Esophagus squamous epithelium (tissue), 5 donors: ENCODE data around the gene CLRN3. TPM values are rescaled to one million over a fixed set of nuclear protein-coding genes. Genes with fewer than 3 reads are reported as not detected.

Experiments used
- DNase-seq: peaks from one replicate; lab custom pipeline; 2025; lab: John Stamatoyannopoulos, UW
- H3K27ac ChIP-seq, 4 donors: fragments of 200-600 bp; sonication (generic); one replicate each; pipeline ENCODE4 v1.5.1; 2016 to 2019; ENCODE audit warnings: mild to moderate bottlenecking in 1 of 4
- H3K27me3 ChIP-seq, 4 donors: fragments of 200-600 bp; sonication (generic); 1 replicate in 3 of 4; 2 replicates in 1 of 4; pipeline versions ENCODE4 v1.5.1 to v1.6.0; 2017 to 2021; ENCODE audit warnings: antibody characterized with exemption in 1 of 4
- H3K36me3 ChIP-seq, 3 donors: fragments of 200-600 bp; sonication (generic); one replicate each; pipeline ENCODE4 v1.5.1; 2016 to 2019
- H3K4me1 ChIP-seq, 3 donors: fragments of 200-600 bp; sonication (generic); one replicate each; pipeline ENCODE4 v1.5.1; 2017 to 2019
- H3K4me3 ChIP-seq, 4 donors: fragments of 200-600 bp; sonication (generic); 1 replicate in 3 of 4; 2 replicates in 1 of 4; pipeline ENCODE4 v1.5.1; 2016 to 2019; ENCODE audit warnings: mild to moderate bottlenecking in 2 of 4, moderate library complexity in 1 of 4
- H3K9me3 ChIP-seq, 3 donors: fragments of 200-600 bp; sonication (generic); one replicate each; pipeline ENCODE4 v1.5.1; 2016 to 2019
- POLR2A ChIP-seq, 4 donors: fragments of 450-650 bp; IDR thresholded peaks; one replicate each; pipeline ENCODE4 v1.6.1; 2017; ENCODE audit warnings: antibody characterized with exemption in 4 of 4, mild to moderate bottlenecking in 4 of 4, moderate library complexity in 3 of 4
- WGBS, 2 donors: methylation state at CpG; one replicate each; pipeline ENCODE4 v1.1.5; 2018; 5-methylcytosine and 5-hydroxymethylcytosine counted together
- intact Hi-C: fragments of 100-400 bp; cut with DNase I; formaldehyde crosslinking; loops from one replicate; pipeline ENCODE4 v1.15.0; 2022
- total RNA-seq, 4 donors: library from RNA; depleted of rRNA; stranded (reverse); fragments of >200 nt; gene quantifications; one replicate each; pipeline ENCODE4 v1.1.0, GENCODE V29; 2016
- TF ChIP-seq, protein P1 (sequence below), 6 experiments: fragments of 450-650 bp in 4 of 6; fragments of 200-600 bp in 2 of 6; sonication (generic) in 2 of 6; IDR thresholded peaks; one replicate each; pipeline ENCODE4 v1.5.1; 2016 to 2019; ENCODE audit warnings: antibody characterized with exemption in 6 of 6, mild to moderate bottlenecking in 4 of 6, moderate library complexity in 4 of 6
- donor health status: DM: yes; HTN: yes; CAD: no.

CLRN3 gene
- total RNA-seq, 4 donors from 2014 or later: not detected

DNA sequence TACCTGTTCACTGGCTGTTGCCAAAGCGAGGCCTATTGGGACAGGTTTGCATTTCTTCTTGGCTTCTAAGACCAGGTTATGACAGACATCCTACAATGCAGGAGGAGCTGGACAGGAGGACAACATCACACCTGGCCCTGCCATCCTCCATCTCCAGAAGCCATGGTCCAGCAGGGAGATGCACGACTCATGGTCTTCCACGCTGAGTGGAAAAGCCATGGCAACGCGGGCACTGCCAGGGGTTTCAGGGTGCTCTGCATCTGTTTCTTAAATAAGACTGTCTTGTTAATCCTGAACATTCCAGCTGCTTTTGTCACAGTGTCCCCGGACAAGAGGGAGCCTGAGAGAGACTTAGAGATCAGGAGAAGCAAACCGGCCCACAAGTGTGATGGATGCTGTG lies 40.3 kb downstream of the CLRN3 start:
- intact Hi-C loops: no loop called here
- 67 to 73% methylated on average over 5 to 6 of the region's 7 CpGs for WGBS, 2 donors
- H3K9me3 ChIP-seq: no peaks in the 10 kb centered on the region
- no peak for DNase-seq
- TF ChIP-seq POLR2A (IDR thresholded peaks at IDR 0.05): no peak
- TF ChIP-seq, protein P1, sequence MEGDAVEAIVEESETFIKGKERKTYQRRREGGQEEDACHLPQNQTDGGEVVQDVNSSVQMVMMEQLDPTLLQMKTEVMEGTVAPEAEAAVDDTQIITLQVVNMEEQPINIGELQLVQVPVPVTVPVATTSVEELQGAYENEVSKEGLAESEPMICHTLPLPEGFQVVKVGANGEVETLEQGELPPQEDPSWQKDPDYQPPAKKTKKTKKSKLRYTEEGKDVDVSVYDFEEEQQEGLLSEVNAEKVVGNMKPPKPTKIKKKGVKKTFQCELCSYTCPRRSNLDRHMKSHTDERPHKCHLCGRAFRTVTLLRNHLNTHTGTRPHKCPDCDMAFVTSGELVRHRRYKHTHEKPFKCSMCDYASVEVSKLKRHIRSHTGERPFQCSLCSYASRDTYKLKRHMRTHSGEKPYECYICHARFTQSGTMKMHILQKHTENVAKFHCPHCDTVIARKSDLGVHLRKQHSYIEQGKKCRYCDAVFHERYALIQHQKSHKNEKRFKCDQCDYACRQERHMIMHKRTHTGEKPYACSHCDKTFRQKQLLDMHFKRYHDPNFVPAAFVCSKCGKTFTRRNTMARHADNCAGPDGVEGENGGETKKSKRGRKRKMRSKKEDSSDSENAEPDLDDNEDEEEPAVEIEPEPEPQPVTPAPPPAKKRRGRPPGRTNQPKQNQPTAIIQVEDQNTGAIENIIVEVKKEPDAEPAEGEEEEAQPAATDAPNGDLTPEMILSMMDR (IDR thresholded peaks at IDR 0.05): no peak
- peaks cover 0 to 4% (median 0%) of the 10 kb centered on the region in 3 donors for H3K4me1 ChIP-seq
- H3K27me3 ChIP-seq: peaks cover 0 to 12% (median 0%) of the 10 kb centered on the region in 4 donors
- no peak overlapping the region for H3K4me3 ChIP-seq
- H3K27ac ChIP-seq: no peak overlapping the region
- no peaks in the 10 kb centered on the region for H3K36me3 ChIP-seq

DNA sequence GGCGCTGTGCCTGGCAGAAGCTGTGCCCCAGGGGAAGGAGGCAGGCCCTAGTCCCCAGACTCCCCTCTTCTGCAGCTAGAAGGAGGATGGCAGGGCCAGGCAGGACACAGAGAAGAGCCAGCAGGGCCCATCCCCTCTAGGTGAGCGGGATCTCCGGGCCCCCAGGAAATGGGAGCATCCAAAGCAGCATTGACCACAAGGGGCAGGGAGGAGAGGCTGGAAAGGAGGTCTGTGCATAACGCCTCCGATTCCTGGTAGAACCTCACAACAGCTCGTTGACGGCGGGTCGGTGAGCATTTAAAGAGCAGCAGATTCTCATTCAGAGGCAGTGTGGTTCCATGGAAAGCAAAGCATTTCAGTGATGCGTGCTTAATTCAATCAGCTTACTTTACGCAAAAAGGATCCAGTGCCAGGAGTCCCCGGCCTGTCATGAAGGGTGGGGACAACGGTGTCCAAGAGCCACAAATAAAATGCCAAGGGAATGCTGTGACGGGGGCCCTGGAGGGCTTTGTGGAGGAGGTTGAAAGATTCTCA lies 41.0 kb downstream of the CLRN3 start:
- Histone ChIP-seq H3K9me3 (no peaks in the 10 kb centered on the region), H3K27ac (no peak overlapping the region), H3K27me3 (peaks cover 0 to 12% (median 0%) of the 10 kb centered on the region in 4 donors), H3K36me3 (no peaks in the 10 kb centered on the region), H3K4me1 (peaks cover 0 to 4% (median 0%) of the 10 kb centered on the region in 3 donors), H3K4me3 (no peak overlapping the region)
- no peak for TF ChIP-seq POLR2A (IDR thresholded peaks at IDR 0.05)
- TF ChIP-seq, protein P1 (IDR thresholded peaks at IDR 0.05): no peak
- intact Hi-C loops: no loop called here
- DNase-seq: no peak
- 81 to 89% methylated on average over 12 of the region's 14 CpGs for WGBS, 2 donors

DNA sequence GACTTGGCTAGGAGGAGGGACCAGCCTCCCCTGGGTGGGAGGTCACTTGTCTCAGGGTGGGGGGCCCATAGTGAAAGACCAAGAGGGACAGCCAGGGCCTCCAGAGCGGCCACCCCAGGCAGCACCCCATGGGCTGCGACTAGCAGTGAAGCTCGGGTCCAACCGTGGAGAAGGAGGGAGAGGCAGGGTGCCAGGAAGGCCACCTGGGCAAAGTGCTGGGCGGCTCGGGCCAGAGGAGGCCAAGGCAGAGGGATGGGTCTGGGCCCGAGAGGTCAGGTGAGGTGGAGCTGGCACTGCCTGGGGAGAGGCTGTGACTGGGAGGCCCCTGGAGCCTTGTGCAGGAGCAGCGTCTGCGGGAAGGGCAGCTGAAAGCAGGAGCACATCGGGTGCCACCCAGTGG lies 41.8 kb downstream of the CLRN3 start:
- Histone ChIP-seq H3K4me1 (peaks cover 0 to 4% (median 0%) of the 10 kb centered on the region in 3 donors), H3K27me3 (peaks cover 0 to 15% (median 0%) of the 10 kb centered on the region in 4 donors), H3K4me3 (no peak overlapping the region), H3K27ac (no peak overlapping the region), H3K9me3 (no peaks in the 10 kb centered on the region), H3K36me3 (no peaks in the 10 kb centered on the region)
- no peak for DNase-seq
- 59 to 65% methylated on average over 8 of the region's 10 CpGs for WGBS, 2 donors
- TF ChIP-seq, protein P1 (IDR thresholded peaks at IDR 0.05): no peak
- no peak for TF ChIP-seq POLR2A (IDR thresholded peaks at IDR 0.05)
- intact Hi-C loops: no loop called here

DNA sequence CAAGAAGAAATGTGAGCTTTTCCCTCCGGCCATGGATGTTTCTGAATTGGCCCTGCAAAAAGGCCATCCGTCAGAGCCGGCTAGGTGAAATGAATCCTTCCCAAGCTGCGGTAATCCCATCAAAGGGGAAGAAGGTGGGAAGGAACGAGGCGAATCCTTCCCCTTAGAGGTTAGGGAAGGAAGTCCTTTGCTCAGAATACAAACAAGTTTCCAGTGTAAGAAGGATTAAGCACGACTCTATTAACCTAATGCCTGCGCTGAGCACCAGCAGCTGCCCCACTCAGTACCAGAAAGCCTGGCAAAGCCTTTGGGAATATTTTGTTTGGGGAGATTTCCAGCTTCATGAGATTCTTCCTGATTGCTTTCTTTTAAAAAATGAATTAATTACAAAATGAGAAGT lies 42.8 kb downstream of the CLRN3 start:
- DNase-seq: no peak
- no peak overlapping the region for H3K4me3 ChIP-seq
- 30 to 35% methylated on average over 8 of the region's 8 CpGs for WGBS, 2 donors
- H3K27me3 ChIP-seq: peaks cover 0 to 25% (median 0%) of the 10 kb centered on the region in 4 donors
- H3K27ac ChIP-seq: no peak overlapping the region
- TF ChIP-seq, protein P1 (IDR thresholded peaks at IDR 0.05): no peak
- no peak for TF ChIP-seq POLR2A (IDR thresholded peaks at IDR 0.05)
- no peaks in the 10 kb centered on the region for H3K9me3 ChIP-seq
- H3K4me1 ChIP-seq: peaks cover 0 to 4% (median 0%) of the 10 kb centered on the region in 3 donors
- intact Hi-C loops: no loop called here
- no peaks in the 10 kb centered on the region for H3K36me3 ChIP-seq

DNA sequence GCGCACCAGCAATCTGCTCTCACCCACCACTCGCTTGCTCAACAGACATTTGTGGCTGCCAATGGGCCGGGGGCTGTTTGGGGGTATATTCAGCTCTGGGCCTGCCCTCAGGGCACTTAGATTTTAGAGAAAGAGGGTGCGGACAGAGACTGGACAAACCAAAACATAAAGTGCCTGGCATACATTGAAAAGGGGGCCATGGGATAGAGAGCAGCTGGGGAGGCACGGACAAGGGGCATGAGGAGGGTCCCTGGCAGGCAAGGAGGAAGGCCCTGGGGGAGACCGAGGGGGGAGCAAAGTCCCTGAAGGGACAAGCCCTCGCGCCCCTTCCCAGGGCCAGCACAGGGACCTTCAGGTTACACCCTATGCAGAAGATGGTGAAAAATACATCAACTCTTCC lies 43.5 kb downstream of the CLRN3 start:
- H3K9me3 ChIP-seq: no peaks in the 10 kb centered on the region
- DNase-seq: no peak

More for the DNA sequence above, 43.5 kb downstream of the CLRN3 start:
- WGBS, 2 donors: 78 to 90% methylated on average over 8 of the region's 8 CpGs
- H3K4me1 ChIP-seq: peaks cover 0 to 4% (median 0%) of the 10 kb centered on the region in 3 donors
- H3K27me3 ChIP-seq: peaks cover 0 to 29% (median 0%) of the 10 kb centered on the region in 4 donors
- no peak overlapping the region for H3K27ac ChIP-seq
- H3K4me3 ChIP-seq: no peak overlapping the region
- intact Hi-C loops: no loop called here
- H3K36me3 ChIP-seq: no peaks in the 10 kb centered on the region
- TF ChIP-seq POLR2A (IDR thresholded peaks at IDR 0.05): no peak
- TF ChIP-seq, protein P1 (IDR thresholded peaks at IDR 0.05): no peak
